GM12873 (cell line): ENCODE data around the gene ADD2.

ENCODE experiments used
- CTCF ChIP-seq: IDR thresholded peaks from 2 replicates; pipeline ENCODE4 v1.5.1; 2012; ENCODE audit warnings: low read depth, mild to moderate bottlenecking, moderate library complexity, low read length, control low read depth; ENCODE audit not compliant: insufficient read depth; ENCODE audit errors: missing control alignments

Gene ADD2

GRCh38 chr2:70651727-70652126 is 116.3 kb downstream of the ADD2 start:
- TF ChIP-seq CTCF: no peak

GRCh38 chr2:70651014-70651413 is 117.0 kb downstream of the ADD2 start:
- TF ChIP-seq CTCF: no peak

- no peak for TF ChIP-seq CTCF
These were observed 119.0 kb downstream of the ADD2 start for GRCh38 chr2:70648961-70649360.

GRCh38 chr2:70647873-70648481 is 120.0 kb downstream of the ADD2 start:
- peak; percentile 99 for TF ChIP-seq CTCF

- no peak for TF ChIP-seq CTCF
These were observed 121.6 kb downstream of the ADD2 start for GRCh38 chr2:70646420-70646818.

GRCh38 chr2:70645733-70646419 is 122.1 kb downstream of the ADD2 start:
- peak; percentile 48 for TF ChIP-seq CTCF

GRCh38 chr2:70643715-70644114 is 124.3 kb downstream of the ADD2 start:
- TF ChIP-seq CTCF: peak; percentile 52
